ENCODE measurements around the gene RALY. TPM values are rescaled to one million over a fixed set of nuclear protein-coding genes. Genes with fewer than 3 reads are reported as not detected.
A peak's percentile ranks its signal among the peaks of the same experiment; 100 is the strongest.

The RALY gene
- total RNA-seq, 1 donor, result 42.3 TPM

DNA sequence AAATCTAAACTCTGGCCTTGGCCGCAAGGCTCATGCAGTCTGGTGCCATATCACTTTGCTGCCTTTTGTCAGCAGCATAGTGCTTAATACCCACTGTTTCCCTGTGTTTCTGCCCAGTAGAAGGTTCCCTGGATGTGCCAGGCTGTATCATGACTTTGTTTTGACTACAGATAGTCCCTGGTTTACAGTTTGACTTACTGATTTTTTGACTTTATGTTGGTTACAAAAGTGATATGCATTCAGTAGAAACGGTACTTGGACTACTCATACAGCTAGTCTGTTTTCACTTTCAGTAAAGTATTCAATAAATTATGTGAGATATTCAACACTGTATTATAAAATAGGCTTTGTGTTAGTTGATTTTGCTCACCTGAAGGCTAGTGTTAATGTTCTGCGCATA, 19.0 kb downstream of the RALY start:
- TF ChIP-seq, protein P1, sequence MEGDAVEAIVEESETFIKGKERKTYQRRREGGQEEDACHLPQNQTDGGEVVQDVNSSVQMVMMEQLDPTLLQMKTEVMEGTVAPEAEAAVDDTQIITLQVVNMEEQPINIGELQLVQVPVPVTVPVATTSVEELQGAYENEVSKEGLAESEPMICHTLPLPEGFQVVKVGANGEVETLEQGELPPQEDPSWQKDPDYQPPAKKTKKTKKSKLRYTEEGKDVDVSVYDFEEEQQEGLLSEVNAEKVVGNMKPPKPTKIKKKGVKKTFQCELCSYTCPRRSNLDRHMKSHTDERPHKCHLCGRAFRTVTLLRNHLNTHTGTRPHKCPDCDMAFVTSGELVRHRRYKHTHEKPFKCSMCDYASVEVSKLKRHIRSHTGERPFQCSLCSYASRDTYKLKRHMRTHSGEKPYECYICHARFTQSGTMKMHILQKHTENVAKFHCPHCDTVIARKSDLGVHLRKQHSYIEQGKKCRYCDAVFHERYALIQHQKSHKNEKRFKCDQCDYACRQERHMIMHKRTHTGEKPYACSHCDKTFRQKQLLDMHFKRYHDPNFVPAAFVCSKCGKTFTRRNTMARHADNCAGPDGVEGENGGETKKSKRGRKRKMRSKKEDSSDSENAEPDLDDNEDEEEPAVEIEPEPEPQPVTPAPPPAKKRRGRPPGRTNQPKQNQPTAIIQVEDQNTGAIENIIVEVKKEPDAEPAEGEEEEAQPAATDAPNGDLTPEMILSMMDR (IDR thresholded peaks at IDR 0.05; ENCODE audit: insufficient read depth, low read depth, low read length), result no peak
- no peak overlapping the region for H3K4me3 ChIP-seq (ENCODE audit: low read depth, low read length)
- DNase-seq (ENCODE audit: low read depth), result no peak

- H3K4me3 ChIP-seq (ENCODE audit: low read depth, low read length), result no peak overlapping the region
- TF ChIP-seq, protein P1 (IDR thresholded peaks at IDR 0.05; ENCODE audit: insufficient read depth, low read depth, low read length), result no peak
- DNase-seq (ENCODE audit: low read depth), result no peak
These were observed 19.8 kb downstream of the RALY start for GRCh38 chr20:34013554-34013953.

GRCh38 chr20:34014878-34015277, 21.2 kb downstream of the RALY start:
- H3K4me3 ChIP-seq (ENCODE audit: low read depth, low read length), result no peak overlapping the region
- TF ChIP-seq, protein P1 (IDR thresholded peaks at IDR 0.05; ENCODE audit: insufficient read depth, low read depth, low read length), result no peak
- DNase-seq (ENCODE audit: low read depth), result no peak

DNA sequence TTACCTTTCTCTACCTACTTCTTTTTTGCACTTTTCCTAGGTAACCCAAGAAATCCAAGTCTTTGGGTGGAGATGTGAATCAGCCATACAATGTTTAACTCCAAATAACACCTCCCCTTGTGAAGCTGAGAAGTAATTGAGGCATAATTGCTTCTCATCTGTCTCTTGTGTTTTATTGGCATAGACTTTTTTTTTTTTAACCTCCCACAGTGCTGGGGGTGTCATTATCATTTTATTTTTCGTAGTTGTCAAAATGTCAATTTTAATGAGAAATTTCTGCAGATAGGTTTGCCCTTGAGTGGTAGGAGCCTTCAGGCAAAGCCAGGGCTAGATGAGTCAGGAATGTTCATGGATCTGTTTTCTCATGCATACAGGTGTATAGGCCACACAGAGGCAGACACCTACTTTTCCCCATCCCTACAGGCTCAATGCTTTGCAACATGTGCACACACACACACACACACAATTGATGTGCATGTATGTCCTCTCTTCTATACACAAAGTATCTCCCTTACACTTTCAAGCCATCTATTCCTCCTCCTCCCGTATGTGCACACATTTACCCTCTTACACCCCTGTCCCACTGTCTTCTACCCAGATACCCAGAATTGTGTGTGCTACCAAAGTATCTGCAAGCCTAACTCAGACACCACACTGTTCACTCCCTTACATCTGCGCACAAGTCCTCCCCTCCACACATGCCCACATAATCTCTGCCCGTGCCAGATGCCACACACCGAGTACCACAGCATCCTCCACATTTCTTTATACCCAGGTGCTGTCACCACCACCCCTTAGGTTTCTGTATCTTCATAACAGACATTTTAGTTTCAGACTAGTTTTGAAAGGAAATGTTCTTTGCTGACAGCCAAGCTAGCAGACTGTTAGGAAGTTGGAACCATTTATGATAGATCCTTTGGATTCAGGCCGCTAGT, 22.0 kb downstream of the RALY start:
- TF ChIP-seq, protein P1 (IDR thresholded peaks at IDR 0.05; ENCODE audit: insufficient read depth, low read depth, low read length), result no peak
- no peak for DNase-seq (ENCODE audit: low read depth)
- no peak overlapping the region for H3K4me3 ChIP-seq (ENCODE audit: low read depth, low read length)

- DNase-seq (ENCODE audit: low read depth), result no peak
- TF ChIP-seq, protein P1 (IDR thresholded peaks at IDR 0.05; ENCODE audit: insufficient read depth, low read depth, low read length), result no peak
- no peak overlapping the region for H3K4me3 ChIP-seq (ENCODE audit: low read depth, low read length)
These were observed 23.0 kb downstream of the RALY start for GRCh38 chr20:34016736-34017135.

- TF ChIP-seq, protein P1 (IDR thresholded peaks at IDR 0.05; ENCODE audit: insufficient read depth, low read depth, low read length), result no peak
- DNase-seq (ENCODE audit: low read depth), result peak; percentile 74
- H3K4me3 ChIP-seq (ENCODE audit: low read depth, low read length), result no peak overlapping the region
These were observed 23.9 kb downstream of the RALY start for GRCh38 chr20:34017610-34018009.
